ENCODE data around the gene CTTN.
"Not testable (repeated sequence)": the region's sequence is repeated elsewhere in the genome, so short reads cannot be mapped to it uniquely, and the experiment has no call there.

The CTTN gene

DNA sequence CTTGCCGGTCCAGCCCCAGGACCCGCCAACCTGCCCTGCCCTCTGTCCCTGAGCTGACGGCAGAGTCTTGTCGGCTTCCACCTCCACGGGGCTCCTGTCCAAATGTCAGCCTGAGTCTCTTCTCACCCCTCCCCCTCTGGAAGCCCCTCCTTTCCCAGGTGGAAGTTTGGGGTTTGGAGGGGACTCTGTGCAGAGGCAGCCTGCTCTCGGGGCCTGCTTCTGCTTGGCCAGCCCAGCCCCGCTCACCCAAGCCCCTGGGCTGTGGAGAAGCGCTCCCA, 31.0 kb downstream of the CTTN start:
- DNase-seq (ENCODE audit: low spot score), result no peak

DNA sequence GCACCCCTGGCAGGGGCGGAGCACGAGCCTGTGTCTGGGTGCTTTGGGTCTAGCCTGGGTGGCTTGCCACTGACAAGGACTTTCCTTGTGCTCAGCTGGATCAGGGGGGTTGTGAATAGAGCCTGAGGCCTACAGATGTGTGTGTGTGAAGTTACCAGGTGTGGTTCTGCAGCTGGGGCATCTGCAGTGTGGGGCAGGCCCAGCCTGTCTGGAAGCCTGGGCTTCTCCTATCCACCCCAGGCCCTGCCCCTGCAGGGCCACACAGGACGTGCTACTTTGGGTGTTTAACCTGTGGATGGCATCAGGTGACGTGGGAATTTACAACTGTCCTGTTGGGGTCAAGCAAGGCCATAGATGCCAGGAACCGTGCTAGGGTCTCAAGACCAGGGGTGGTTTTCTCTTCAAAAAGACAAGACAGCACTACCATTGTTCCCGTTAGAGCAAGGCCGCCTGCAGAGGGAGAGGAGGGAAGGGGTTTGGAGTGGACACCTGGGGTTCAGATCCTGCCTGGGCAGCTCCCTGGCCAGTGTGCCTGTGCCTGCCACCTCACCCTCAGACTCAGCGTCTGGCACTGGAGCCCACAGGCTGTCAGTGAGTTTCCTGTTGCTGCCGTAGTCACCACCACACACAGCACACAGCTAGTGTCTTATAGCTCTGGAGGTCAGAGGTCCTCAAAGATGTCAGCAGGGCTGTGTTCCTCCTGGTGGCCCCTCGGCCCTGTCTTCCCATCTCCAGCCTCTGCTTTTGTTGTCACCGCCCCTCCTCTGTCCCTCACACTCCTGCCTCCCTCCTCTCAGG, 31.6 kb downstream of the CTTN start:
- DNase-seq (ENCODE audit: low spot score), result no peak

DNA sequence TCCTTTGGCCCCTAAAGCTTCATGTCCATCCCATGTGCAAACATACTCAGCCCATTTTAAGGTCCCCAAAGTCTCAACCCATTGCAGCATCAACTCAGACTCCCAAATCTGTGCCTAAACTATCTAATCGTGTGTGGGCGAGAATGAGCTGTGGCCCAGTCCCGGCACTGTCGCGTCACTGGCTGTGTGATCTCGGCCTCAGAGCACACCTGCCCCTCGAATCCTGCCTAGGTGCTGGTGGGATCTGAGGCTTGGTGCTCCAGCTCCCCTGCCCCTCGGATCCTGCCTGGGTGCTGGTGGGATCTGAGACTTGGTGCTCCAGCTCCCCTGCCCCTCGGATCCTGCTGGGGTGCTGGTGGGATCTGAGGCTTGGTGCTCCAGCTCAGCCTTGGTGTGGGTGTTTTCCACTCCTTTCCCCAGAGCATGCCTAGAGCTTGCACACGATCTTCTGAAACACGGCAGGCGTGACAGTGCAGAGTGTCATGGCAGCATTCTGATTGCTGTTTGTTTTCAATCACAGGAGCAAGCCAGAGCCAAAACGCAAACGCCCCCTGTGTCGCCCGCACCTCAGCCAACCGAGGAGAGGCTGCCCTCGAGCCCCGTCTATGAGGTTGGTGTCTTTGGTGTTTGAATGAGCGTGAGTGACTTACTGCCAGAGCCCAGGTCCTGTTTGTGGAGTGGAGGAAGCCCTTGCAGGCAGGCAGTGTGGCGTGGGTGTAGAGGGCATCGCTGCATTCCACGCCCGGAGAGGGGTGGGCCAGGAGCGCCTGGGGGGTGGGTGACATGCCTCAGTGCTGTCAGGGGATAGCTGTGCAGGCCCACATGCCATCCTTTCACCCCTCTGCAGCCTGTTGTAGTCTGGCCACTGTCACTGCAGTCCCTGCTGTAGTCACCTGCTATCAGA, 32.6 kb downstream of the CTTN start:
- DNase-seq (ENCODE audit: low spot score), result no peak

DNA sequence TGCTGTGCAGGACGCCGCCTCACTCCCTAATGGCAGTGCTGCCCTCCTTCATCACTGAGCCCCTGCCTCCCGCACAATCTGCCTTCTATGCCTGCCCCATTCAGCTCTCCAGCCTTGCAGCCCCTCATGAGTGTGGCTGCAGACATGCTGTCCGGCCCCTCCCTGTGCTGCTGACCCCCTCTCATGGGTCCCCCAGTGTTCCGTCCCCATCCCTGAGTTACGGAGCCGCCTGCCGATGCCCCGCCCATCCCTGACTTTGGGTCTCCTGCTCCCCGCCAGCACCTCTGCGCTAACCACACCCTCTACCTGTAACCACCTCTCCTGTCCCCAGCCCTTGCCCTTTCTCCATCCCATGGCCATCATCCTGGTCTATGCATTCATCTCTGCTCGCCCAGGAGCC, 33.3 kb downstream of the CTTN start:
- no peak for DNase-seq (ENCODE audit: low spot score)

DNA sequence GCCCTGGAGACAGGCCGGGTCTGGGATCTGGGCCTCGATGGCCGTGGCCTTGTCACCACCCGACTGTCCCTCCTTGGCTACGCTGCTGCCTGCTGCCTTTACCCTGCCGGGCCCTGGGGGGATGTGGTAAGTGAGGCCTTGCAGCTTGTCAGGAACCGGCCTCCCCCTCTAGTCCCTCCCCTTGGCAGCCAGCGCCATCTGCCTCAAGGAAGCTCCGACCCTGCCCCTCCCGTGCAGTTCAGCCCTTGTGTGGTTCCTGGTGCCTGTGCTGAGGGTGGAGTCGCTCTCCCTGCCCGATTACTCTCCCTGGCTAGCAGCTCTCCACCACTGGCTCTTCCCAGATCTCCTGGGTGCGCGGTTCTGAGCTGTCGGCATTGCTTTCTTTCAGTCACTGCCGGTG, 33.7 kb downstream of the CTTN start:
- DNase-seq (ENCODE audit: low spot score), result no peak

DNA sequence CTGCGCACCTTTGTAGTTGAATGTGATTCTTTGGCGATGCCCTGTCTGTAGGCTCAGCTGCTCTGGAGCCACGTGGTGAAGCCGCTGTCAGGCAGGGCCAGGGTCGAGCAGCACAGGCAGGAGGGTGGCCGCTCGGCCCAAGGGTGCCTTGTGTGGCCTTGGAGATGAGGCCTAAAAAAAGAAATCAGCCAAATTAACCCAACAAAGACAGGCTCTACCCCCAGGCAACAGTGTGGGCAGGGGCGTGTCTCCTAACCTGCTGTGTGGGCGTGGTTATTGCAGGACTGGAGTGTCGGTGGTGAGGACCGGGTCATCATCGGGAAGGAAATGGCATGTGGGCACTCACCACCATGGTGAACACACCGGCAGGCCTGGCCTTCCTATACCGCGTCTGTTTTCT, 34.3 kb downstream of the CTTN start:
- no peak for DNase-seq (ENCODE audit: low spot score)

DNA sequence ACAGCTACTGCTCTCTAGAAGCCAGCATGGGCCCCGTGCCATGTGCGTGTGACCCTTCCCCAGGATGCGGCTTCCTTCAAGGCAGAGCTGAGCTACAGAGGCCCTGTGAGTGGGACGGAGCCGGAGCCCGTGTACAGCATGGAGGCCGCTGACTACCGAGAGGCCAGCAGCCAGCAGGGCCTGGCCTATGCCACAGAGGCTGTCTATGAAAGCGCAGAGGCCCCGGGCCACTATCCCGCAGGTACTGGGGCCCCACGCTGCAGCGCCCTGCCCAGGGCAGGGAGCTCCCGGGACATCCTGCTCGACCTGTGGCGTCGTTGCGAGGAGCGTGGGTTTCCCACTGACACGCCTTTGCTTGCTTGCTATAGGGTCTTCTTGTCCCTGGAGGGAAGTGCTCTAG, 34.7 kb downstream of the CTTN start:
- no peak for DNase-seq (ENCODE audit: low spot score)

DNA sequence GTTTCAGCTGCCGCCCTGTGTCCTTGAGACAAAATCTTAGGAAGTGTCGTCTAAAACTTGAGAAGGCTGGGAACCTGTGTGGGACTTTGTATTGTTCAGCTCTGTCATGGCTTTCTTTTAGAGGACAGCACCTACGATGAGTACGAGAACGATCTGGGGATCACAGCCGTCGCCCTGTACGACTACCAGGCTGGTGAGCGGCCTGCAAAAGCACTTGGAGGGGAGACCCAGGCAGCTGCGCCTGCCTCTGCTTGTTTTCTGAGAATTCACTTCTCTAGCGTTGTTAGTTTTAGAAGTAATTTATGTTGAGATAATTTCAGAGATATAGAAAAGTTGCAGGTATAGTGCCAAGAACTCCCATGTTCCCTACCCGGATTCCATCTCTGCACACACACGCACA, 35.2 kb downstream of the CTTN start:
- DNase-seq (ENCODE audit: low spot score), result no peak

DNA sequence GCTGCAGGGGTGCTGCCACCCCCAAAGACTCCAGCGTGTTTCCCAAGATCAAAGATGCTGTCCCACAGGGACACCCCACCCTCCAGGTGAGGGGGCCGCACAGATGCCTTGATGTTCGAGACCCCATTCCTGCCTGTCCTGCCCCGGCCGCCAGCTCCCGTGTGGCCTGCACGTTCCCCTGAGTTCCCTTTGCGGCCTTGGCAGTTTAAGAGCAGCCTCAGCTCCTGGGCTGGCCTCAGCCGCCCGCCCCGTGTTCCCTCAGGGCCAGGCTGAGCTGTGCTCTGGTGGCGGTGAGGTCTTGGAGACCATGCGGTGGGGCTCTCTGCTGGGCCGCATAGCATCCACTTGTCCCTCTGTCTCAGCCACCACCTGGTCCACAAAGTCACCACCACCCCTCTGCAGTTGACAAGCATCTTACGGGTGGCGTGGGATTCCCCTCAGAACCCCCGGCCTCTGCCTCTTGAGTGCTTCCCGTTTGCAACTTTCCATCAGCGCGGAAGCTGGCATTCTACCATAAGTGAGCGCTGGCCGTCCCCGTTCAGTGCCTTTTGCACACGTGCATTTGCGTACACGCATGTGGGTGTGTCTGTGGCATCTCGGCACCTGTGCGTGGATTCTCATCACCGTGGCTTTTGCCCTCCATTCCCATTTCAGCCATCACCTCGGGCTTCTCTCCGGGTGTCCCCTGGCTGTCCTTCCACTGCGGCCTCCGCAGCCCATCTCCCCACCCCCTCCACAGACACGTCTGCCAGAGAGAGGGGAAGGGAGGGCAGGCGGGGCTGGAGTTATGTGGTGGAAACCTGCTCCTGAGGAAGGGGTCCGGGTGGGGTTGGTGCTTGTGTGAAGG, 35.9 kb downstream of the CTTN start:
- no peak for DNase-seq (ENCODE audit: low spot score)

- no peak for DNase-seq (ENCODE audit: low spot score)
Measured at GRCh38 chr11:70434813-70435278, 36.5 kb downstream of the CTTN start.

- DNase-seq (ENCODE audit: low spot score), result no peak
Measured at GRCh38 chr11:70435361-70435760, 37.0 kb downstream of the CTTN start.

- no peak for DNase-seq (ENCODE audit: low spot score)
Measured at GRCh38 chr11:70435765-70436500, 37.6 kb downstream of the CTTN start.

- no peak for DNase-seq (ENCODE audit: low spot score)
Measured at GRCh38 chr11:70436501-70436860, 38.2 kb downstream of the CTTN start.

- no peak for DNase-seq (ENCODE audit: low spot score)
Measured at GRCh38 chr11:70437111-70437784, 38.9 kb downstream of the CTTN start.

- peak; percentile 5 for DNase-seq (ENCODE audit: low spot score)
Measured at GRCh38 chr11:70440206-70440605, 41.9 kb downstream of the CTTN start.

- no peak for DNase-seq (ENCODE audit: low spot score)
Measured at GRCh38 chr11:70443773-70444030, 45.4 kb downstream of the CTTN start.

GRCh38 chr11:70445091-70445490, 46.8 kb downstream of the CTTN start:
- DNase-seq (ENCODE audit: low spot score), result no peak

DNA sequence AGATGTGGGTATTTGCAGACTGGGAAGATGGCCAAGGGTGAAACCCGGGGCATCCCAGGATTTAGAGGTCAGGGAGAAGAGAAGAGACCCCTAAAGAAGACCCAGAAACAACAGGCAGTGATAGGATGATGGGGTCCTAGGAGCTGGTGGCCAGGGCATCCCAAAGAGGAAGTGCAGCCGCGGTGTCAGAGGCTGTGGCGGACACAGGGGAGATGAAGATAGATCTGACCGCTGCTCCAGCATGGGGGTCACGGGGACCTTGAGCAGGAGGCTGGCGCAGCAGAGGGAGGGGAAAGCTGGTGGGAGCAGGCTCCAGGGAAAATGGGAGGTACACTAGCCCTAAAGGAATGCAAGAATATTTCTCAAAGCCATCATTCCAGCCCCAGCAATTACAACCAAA, 47.3 kb downstream of the CTTN start:
- DNase-seq (ENCODE audit: low spot score), result no peak

DNA sequence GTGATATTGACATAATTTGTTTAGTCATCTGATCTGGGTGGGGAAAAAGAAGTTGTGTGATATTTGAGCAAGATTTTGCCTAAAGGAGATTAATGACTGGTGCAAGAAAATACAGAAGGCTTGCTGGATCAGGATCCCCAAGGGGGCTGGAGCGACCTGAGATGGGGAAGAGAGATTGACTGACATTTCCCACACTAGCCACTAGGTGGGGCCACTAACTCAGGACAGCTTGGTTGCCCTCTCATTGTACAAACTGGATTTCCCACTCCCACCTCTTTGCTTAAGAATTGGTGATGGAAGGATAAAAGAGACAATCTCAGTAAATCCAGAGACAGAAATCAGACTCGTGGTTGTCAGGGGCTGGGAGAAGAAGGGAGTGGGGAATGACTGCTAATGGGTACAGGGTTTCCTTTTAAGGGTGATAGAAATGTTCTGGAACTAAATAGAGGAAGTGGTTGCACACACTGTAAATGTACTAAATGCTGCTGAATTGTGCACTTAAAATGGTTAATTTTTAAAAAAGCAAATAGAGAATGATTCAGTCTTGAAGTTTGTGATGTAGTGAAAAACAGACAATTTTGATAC, 50.7 kb downstream of the CTTN start:
- DNase-seq (ENCODE audit: low spot score), result no peak

DNA sequence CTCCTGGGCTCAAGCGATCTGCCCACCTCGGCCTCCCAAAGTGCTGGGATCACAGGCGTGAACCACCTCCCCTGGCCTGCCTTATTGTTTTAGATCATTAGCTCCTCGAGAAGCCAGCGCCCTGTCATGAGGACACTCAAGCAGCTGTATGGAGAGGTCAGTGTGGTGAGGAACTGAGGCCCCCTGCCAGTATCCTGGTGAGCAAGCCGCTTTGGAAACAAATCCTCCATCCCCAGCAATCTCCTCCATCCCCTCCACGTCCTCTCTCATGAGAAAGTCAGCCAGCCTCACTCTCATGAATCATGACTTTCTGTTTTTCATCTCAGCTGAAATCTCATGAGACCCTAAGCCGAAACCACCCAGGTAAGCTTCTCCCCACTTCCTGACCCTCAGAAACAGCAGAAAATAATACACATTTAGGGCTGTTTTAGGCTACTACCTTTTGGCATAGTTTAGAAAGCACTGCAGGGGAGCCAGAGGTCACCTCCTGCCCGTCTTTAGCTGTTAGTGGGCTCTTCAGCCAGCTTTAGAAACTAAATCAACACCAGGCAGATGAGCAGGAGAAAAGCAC, 56.0 kb downstream of the CTTN start:
- no peak for DNase-seq (ENCODE audit: low spot score)

DNA sequence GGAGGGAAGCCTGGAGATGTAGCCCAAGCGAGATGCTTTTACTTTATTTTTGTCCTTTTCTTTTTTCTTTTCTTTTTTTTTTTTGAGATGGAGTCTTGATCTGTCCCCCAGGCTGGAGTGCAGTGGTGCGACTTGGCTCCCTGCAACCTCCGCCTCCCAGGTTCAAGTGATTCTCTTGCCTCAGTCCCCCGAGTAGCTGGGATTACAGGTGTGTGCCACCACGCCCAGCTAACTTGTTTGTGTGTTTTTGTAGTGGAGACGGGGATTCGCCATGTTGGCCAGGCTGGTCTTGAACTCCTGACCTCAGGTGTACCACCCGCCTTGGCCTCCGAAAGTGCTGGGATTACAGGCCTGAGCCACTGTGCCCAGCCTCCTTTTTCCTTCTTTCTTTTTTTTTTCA, 56.5 kb downstream of the CTTN start:
- DNase-seq (ENCODE audit: low spot score), result not testable (repeated sequence)
